Tongue (tissue), 2 donors: ENCODE results near the gene TMC8. TPM values are rescaled to one million over a fixed set of nuclear protein-coding genes. Genes with fewer than 3 reads are reported as not detected.
A peak's percentile ranks its signal among the peaks of the same experiment; 100 is the strongest.

Source experiments
- DNase-seq: peaks from one replicate; pipeline ENCODE4 v3.0.0-alpha.2; 2015
- total RNA-seq: library from RNA; depleted of rRNA; stranded (reverse); fragments of >200 nt; gene quantifications from one replicate; pipeline ENCODE4 v1.2.3, GENCODE V29; 2014

Gene TMC8
- total RNA-seq, 1 donor from 2014 or later: 3.2 TPM

- DNase-seq: no peak
Measured at GRCh38 chr17:78124836-78125137, 5.8 kb upstream of the TMC8 start.

GRCh38 chr17:78125138-78125913 lies 5.2 kb upstream of the TMC8 start:
- DNase-seq: no peak

- DNase-seq: peak; percentile 62
Measured at GRCh38 chr17:78125976-78126894, 4.3 kb upstream of the TMC8 start.

GRCh38 chr17:78126895-78127238 lies 3.7 kb upstream of the TMC8 start:
- no peak for DNase-seq

GRCh38 chr17:78127239-78127887 lies 3.2 kb upstream of the TMC8 start:
- DNase-seq: peak; percentile 69

- DNase-seq: peak; percentile 60
Measured at GRCh38 chr17:78127888-78128550, 2.6 kb upstream of the TMC8 start.

- DNase-seq: peak; percentile 54
Measured at GRCh38 chr17:78128551-78129350, 1.8 kb upstream of the TMC8 start, which contains the start of gene TMC6. TSS of gene TMC6 (minus strand) at chr17:78128755. CDS start at chr17:78126832, 1,923 bp downstream.

GRCh38 chr17:78129351-78130089 lies 1.1 kb upstream of the TMC8 start:
- DNase-seq: no peak

- no peak for DNase-seq
Measured at GRCh38 chr17:78130090-78130436, 508 bp upstream of the TMC8 start.

- DNase-seq: no peak
Measured at GRCh38 chr17:78131172-78132083, 857 bp downstream of the TMC8 start.

GRCh38 chr17:78132084-78132676 lies 1.6 kb downstream of the TMC8 start:
- DNase-seq: no peak

GRCh38 chr17:78132767-78133178 lies 2.2 kb downstream of the TMC8 start:
- no peak for DNase-seq

- no peak for DNase-seq
Measured at GRCh38 chr17:78133179-78133951, 2.8 kb downstream of the TMC8 start.

- no peak for DNase-seq
Measured at GRCh38 chr17:78133971-78134898, 3.7 kb downstream of the TMC8 start.

- no peak for DNase-seq
Measured at GRCh38 chr17:78134899-78135385, 4.4 kb downstream of the TMC8 start.

- DNase-seq: no peak
Measured at GRCh38 chr17:78135858-78136500, 5.4 kb downstream of the TMC8 start.
